Right hindlimb (tissue), 1 donor: ENCODE results near the gene FOXRED2.
A peak's percentile ranks its signal among the peaks of the same experiment; 100 is the strongest.
"Not testable (repeated sequence)": the region's sequence is repeated elsewhere in the genome, so short reads cannot be mapped to it uniquely, and the experiment has no call there.

Experiments used
- DNase-seq: peaks from one replicate; pipeline ENCODE4 v3.0.0-alpha.2; 2018

Gene FOXRED2

DNA sequence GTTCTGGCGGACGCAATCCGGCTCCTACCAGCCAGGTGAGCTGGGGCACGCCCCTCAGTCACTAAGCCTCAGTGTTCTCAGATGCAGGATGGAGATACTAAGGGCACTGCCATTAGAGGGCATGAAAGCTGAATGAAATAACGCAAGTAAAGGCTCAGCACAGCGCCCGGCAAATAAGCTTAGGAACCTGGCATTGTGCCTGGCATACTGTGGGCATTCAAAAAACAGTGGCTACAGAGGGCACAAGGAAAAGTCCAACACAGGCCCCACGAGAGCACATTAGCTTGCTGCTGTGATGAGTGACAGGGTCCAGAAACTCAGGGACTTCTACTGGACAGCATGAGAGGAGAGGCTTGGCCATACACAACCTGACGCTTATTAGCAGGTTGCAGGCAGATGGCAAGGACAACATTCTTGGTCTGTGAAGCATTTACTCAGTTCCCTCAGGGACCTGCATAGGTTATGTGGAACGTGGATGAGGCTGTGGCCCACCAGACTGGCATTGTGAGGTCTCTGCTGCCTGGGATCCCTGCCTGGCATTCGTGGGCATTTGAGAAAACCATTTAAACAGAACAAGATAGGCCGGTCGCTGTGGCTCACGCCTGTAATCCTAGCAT is 37.6 kb downstream of the FOXRED2 start:
- no peak for DNase-seq

DNA sequence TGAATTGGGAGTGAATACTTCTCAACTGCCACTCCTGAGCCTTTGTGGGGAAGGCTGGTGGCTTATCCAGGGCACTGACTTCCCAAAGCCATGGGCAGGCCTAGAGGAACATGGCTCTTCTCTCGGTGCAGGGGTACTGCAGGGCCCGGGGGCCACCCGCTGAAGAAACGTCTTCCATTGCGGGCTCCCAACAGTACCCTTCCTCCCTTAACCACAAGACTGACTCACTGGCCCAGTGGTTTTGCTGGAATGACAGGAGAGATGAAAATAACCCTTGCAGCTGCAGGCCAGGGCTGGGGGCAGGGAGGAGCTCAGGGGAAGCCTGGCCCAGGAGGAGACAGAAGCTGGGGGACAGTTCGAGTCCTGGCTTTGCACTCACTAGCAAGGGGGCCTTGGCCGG is 38.9 kb downstream of the FOXRED2 start:
- DNase-seq = no peak

DNA sequence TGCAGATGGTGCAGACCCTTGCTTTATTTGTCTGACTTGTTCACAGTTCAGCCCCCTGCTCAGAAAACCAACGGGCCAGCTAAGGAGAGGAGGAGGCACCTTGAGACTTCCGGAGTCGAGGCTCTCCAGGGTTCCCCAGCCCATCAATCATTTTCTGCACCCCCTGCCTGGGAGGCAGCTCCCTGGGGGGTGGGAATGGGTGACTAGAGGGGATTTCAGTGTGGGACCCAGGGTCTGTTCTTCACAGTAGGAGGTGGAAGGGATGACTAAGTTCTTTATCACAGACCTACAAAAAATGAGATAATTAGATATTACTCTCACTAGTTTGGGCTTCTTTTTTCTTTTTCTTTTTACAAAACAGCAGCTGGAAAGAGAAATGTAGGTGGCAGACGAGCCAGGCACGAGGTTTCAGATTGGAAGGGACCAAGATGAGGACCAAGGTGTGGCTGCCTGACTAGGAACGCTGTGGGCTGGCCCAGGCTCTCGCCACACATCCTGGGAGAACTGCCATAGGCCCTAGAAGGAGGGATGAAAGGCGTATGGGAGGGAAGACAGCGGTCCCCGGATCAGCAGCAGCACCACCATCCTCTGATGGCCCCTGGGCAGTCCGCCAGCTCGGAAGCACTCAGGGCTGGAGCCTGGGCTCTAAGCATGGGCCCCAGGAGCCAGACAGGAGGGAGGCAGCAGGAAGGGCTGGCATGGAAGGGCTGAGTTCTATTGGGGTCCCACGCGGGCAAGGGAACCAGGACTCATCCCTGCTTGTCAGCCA is 39.6 kb downstream of the FOXRED2 start:
- DNase-seq = peak; percentile 72

DNA sequence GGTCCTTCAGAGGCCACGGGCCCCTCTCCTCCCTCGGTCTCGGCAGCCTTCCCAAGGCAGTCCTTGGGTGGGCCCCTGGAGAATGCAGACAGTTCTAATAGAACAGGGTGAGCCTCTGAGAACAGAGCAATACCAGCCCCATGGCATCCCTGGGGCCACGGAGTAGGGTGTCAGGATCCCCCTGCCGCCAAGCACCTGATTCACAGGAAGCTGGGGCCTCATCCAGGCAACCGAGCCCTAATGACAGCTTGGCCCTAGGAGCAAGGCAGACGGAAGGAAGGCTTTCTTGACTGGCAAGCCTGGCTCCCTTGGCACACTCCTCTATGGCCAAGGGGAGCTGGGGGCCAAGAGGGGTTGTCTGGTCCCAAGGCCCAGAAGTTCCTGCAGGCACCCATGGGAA is 40.6 kb downstream of the FOXRED2 start:
- DNase-seq = no peak

- DNase-seq = no peak
Observed at GRCh38 chr22:36465232-36466021, 41.4 kb downstream of the FOXRED2 start.

- DNase-seq = no peak
Observed at GRCh38 chr22:36464715-36465231, 42.1 kb downstream of the FOXRED2 start.

- no peak for DNase-seq
Observed at GRCh38 chr22:36463783-36464184, 43.1 kb downstream of the FOXRED2 start.

DNA sequence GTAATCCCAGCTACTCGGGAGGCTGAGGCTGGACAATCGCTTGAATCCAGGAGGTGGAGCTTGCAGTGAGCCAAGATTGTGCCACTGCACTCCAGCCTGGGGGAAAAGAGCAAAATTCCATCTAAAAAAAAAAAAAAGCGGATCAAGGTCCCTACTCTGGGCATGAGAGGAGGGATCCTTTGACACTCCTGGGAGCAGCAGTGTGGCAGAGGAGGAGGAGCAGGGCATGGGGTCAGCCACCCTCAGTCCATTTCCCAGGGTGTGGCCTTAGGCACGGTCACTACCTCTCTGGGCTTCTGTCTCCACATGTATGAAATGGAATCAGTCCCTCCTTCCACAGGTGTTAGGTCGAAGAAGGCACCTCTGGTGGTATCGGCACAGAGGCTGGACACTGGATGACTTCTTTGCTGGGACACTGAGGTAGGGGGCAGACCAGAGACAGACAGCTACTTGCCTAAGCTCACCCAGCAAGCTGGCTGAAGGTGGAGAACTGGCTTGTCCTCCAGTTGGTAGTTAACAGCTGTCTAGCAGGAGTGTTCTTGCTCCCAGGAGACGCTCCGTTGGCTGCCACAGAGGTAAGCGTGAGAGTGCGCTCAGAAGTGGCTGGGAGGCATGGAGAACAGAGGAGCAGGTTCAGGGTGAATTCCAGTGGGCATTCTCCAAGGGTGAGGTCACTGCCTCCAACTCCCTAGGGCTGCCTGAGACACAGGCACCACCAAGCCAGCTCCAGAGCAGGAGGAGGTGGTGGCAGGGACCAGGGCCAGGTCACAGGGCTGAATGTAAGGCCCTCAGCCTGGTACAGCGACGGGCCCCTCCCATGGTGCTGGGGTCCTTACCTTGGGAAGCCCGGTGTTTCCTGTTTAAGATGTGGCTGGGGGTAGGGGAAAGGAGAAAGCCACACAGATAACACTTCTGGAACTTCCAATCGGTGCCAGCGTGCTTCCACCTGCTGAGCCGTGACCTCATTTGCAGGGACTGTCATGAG is 44.9 kb downstream of the FOXRED2 start:
- DNase-seq = no peak

GRCh38 chr22:36460202-36460601 is 46.6 kb downstream of the FOXRED2 start:
- DNase-seq = no peak

- peak; percentile 61 for DNase-seq
Observed at GRCh38 chr22:36457688-36458450, 49.0 kb downstream of the FOXRED2 start.

DNA sequence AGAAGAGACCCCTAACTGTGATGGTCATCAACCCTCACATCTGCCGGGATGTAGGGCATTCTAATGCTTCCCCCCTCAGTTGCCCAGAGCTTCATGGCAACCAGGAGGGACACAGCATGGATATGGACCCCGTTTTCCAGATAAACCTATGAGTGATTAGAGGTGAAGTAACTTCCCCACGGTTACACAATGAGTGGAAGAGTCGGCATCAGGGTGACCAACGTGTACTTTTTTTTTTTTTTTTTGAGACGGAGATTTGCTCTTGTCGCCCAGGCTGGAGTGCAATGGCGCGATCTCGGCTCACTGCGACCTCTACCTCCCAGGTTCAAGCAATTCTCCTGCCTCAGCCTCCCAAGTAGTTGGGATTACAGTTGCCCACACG is 50.4 kb downstream of the FOXRED2 start:
- DNase-seq = no peak

DNA sequence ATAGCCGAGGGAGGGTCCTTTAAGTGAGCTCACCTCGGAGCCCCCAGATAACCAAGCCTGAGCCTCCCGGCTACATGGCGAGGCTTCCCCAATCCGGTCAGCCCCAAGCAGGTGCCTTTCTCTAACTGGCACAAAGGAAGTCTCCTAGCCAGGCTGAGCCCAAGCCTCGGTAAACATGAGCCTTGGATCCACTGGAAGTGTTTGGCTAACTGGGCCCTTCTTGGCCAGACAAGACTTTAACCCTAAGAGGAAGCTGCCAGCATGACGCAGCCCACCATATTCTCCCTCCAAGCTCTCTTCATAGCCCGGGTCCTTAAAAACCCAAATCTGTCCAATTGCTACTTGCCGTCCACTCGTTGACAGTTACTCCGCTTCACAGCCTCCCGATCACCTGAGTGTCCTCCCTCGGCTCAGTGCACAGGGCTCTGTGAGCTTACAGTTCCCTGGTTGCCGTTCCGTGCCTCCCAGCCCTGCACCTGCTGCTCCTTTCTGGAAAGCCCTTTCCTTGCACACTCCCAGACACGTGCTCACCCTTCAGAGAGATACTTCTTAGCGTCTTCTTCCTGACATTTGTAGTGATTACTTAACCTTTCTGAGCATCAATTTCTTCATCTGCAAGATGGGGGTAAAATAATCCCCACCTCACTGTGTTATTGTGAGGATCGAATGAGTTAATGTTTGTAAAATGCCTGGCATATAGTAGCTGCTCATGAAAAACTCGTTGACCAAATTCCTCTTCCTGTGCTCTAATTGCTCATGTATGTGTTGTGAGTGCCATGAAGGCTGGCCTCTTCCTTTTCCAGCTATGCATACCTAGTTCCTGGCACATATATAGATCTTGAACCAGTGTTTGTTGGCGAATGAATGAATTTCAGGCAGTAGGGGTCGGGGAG is 51.0 kb downstream of the FOXRED2 start:
- no peak for DNase-seq

DNA sequence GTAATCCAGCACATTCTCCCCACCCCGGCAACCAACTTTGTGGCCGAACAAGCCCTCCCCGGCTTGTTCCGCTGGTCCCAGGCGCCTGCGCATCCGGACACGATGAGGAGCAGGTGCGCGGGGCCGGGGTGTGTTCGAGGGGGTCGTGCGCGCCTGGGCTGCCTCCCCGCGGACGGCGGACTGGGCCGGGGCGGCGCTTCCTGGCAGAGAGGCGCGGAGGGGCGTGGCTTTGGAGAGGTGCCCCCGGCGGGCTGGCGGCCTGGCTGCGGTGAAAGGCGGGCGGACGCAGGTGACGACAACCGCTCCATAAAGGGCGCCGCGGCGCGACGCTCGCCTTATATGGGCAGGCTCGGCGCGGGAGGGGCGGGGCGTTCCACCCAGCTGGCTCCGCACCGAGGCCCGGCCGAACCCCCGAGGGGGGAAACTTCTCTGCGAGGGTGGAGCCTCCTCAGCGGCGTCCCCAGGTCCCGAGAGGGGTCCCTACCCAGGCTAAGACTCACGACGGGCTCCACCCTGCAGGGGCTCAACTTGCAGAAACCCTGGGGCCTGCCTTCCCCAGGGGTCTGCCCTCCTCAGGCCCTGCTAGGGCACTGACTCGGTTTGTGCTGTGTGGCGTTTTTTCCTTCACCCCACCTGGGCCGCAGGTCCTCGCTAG is 51.8 kb downstream of the FOXRED2 start:
- peak; percentile 88 for DNase-seq

DNA sequence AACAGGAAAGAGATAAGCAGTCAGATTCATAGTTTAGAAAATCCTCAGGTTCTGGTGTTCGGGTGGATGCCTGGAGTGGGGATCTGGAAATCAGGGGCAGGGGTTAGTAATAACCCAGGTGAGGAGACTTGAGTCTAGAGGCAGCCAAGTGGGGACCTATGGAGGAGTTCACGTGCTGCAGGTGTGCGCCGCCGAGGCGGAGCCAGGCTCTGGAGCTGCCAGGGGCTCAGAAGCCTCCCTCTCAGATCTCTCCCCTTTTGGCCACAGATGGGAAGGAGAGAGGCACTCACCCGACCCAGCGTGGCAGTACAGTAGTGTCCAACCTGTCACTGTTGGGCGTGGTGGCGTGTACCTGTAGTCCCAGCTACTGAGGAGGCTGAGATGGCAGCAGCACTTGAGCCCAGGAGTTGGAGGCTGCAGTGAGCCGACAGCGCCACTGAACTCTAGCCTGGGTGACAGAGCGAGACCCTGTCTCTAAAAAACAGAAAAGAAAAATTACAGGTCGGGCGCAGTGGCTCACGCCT is 52.9 kb downstream of the FOXRED2 start:
- DNase-seq = no peak

DNA sequence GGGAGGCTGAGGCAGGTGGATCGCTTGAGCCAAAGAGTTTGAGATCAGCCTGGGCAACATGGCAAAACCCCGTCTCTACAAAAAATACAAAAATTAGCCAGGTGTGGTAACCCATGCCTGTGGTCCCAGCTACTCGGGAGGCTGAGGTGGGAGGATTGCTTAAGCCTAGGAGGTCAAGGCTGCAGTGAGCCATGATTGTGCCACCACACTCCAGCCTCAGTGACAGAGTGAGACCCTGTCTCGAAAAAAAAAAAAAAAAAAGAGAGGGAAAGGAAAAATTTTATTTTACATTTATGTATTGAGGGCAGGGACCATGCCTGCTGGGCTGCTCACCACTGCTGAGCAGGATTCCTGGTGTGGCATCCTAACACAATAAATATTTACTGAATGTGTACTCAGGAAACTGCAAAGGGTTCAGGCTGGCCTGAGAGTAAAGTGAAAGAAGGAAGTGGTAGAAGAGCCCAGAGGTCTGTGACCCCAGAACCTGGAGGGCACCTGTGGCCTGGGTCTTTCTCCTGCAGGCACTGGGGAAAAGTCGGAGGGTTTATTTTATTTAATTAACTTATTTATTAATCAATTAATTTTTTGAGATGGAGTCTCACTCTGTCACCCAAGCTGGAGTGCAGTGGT is 53.7 kb downstream of the FOXRED2 start:
- DNase-seq = not testable (repeated sequence)

GRCh38 chr22:36452250-36452977 is 54.4 kb downstream of the FOXRED2 start:
- DNase-seq = no peak

GRCh38 chr22:36450923-36451322 is 55.9 kb downstream of the FOXRED2 start:
- DNase-seq = not testable (repeated sequence)

- no peak for DNase-seq
Observed at GRCh38 chr22:36449596-36450175, 57.2 kb downstream of the FOXRED2 start.
